Fibroblast of skin of back (primary cell): ENCODE results near the gene SETDB2.

Experiments used
- DNase-seq: peaks from one replicate; pipeline ENCODE4 v3.0.0-alpha.2; 2013

SETDB2 gene

GRCh38 chr13:49536144-49536873 lies 92.2 kb downstream of the SETDB2 start:
- no peak for DNase-seq

GRCh38 chr13:49538404-49538803 lies 94.3 kb downstream of the SETDB2 start:
- no peak for DNase-seq

DNA sequence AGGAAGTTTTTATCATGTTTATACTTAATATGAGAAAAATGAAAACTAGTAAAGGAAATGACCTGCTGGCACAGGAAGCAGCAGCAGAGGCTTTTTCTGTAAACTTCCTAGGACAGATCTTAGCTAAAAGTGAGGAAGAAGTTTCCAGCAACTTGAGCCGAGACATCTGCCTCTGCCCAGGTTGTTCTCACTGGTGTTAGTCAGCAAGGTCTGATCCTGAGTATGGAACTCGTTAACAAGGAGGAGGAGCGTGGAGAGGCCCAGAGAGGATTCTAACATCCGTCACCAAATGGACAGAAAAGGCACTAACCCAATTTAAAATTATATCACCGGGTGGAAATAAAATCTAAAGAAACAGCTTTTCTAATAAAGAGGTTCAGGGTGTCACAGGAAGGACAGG lies 95.2 kb downstream of the SETDB2 start:
- DNase-seq: no peak

DNA sequence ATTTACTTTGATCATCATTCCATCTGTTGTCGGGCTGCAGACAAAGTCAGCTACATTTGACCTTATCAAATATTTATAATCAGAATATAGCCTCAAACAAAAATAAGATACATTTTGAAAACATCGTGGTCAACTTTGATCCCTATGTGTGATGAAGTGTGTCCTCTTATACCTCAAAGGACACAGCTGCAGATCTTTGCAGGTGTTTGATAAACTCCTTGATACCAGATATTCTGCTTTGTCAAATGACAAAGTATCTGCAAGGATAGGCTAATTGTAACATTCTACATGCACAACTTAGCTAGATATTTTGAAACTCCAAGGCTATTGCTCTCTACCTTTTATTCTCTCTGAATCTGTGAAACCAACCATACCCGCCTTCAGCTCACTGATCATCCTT lies 95.7 kb downstream of the SETDB2 start:
- DNase-seq: no peak

- no peak for DNase-seq
Observed at GRCh38 chr13:49540552-49540951, 96.5 kb downstream of the SETDB2 start.

- DNase-seq: no peak
Observed at GRCh38 chr13:49543656-49544055, 99.6 kb downstream of the SETDB2 start.
